GM23248 (cell line): ENCODE results near the gene ARHGAP23.

Experiments used
- EZH2 ChIP-seq: fragments of 200-600 bp; sonication (generic); IDR thresholded peaks from 2 replicates; pipeline ENCODE4 v1.6.1; 2018; ENCODE audit warnings: antibody characterized with exemption, mild to moderate bottlenecking; ENCODE audit not compliant: insufficient read depth, poor library complexity, severe bottlenecking
- EZH2phosphoT487 ChIP-seq: fragments of 200-600 bp; sonication (generic); IDR thresholded peaks from 2 replicates; pipeline ENCODE4 v1.6.1; 2018; ENCODE audit warnings: antibody characterized with exemption, moderate library complexity, mild to moderate bottlenecking, low read depth; ENCODE audit not compliant: insufficient read depth

DNA sequence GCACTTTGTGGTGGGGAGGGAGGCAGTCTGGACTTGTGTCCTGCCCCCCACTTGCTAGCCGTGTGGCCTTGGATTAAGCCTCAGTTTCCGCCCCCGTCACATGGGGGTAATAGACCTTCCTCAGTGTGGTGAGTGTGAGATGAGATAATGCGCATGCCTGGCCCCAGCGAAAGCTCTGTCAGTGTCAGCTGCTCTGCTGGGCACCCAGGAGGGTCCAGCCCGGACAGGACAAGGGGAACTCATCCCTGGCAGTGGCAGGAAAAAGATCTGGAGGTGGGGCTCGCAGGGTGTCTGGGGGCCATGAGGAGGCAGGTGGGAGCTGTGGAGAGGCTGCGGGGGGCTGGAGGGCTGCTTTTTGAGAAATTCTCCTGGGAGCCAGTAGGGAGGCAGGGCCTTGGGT, 114.0 kb downstream of the ARHGAP23 start:
- no peak for TF ChIP-seq EZH2
- TF ChIP-seq EZH2phosphoT487, result no peak
